GM12874 (cell line): ENCODE data around the gene HELT.

Experiments
- TF ChIP-seq, protein P1 (sequence below): IDR thresholded peaks from 2 replicates; pipeline ENCODE4 v1.5.1; 2011; ENCODE audit warnings: low read depth, mild to moderate bottlenecking, control low read depth, low read length, moderate library complexity; ENCODE audit not compliant: insufficient read depth

The HELT gene

DNA sequence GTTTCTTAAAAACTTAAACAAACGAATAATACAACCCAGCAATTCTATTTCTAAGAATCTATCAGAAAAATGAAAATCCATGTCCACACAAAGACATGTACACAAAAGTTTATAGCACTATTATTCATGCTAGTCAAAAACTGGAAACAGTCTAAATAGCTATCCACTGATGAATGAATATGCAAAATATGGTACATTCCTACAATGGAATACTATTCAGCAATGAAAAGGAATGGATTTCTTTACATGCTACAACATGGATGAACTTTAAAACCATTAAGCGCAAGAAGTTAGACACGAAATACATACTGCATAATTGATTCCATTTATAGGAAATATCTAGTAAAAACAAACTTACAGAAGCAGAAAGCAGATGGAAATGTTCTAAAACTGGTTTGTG is 43.3 kb downstream of the HELT start:
- TF ChIP-seq, protein P1, sequence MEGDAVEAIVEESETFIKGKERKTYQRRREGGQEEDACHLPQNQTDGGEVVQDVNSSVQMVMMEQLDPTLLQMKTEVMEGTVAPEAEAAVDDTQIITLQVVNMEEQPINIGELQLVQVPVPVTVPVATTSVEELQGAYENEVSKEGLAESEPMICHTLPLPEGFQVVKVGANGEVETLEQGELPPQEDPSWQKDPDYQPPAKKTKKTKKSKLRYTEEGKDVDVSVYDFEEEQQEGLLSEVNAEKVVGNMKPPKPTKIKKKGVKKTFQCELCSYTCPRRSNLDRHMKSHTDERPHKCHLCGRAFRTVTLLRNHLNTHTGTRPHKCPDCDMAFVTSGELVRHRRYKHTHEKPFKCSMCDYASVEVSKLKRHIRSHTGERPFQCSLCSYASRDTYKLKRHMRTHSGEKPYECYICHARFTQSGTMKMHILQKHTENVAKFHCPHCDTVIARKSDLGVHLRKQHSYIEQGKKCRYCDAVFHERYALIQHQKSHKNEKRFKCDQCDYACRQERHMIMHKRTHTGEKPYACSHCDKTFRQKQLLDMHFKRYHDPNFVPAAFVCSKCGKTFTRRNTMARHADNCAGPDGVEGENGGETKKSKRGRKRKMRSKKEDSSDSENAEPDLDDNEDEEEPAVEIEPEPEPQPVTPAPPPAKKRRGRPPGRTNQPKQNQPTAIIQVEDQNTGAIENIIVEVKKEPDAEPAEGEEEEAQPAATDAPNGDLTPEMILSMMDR, result no peak

DNA sequence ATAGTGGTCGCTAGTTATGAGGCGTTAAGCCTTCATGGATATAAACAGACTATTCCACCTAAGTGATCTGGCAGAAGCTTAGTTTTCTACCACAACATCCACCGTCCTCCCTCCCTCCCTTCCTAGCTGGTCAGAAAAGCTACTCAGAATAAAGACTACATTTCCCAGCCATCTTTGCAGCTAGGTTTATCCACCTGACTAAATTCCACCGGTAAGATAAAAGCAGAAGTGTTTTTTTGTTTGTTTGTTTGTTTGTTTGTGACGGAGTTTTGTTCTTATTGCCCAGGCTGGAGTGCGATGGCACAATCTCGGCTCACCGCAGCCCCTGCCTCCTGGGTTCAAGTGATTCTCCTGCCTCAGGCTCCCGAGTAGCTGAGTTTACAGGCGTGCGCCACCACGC is 44.3 kb downstream of the HELT start:
- TF ChIP-seq, protein P1, result no peak

DNA sequence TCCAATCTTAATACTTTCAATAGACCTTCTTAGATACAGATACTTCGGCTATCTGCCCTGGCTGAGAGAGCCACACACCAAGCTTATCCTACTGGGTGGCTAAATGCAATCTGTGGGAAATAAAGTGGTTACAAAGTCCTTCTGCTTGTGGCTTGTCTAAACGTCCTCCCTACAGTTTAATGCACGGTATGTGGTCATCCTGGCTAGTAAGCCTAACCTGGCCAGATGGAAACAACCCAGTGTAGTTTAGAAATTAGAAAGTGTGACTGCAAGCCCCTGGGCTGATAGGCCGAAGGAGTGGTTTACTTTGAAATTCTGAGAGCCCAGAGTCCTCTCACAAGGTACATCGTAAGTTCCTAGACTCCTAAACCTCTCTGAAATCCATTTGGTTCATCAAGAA is 47.9 kb downstream of the HELT start:
- TF ChIP-seq, protein P1, result no peak

- TF ChIP-seq, protein P1, result no peak
Measured at GRCh38 chr4:185068837-185069236, 50.5 kb downstream of the HELT start.
